ENCODE measurements around the gene HSD11B1L.

DNA sequence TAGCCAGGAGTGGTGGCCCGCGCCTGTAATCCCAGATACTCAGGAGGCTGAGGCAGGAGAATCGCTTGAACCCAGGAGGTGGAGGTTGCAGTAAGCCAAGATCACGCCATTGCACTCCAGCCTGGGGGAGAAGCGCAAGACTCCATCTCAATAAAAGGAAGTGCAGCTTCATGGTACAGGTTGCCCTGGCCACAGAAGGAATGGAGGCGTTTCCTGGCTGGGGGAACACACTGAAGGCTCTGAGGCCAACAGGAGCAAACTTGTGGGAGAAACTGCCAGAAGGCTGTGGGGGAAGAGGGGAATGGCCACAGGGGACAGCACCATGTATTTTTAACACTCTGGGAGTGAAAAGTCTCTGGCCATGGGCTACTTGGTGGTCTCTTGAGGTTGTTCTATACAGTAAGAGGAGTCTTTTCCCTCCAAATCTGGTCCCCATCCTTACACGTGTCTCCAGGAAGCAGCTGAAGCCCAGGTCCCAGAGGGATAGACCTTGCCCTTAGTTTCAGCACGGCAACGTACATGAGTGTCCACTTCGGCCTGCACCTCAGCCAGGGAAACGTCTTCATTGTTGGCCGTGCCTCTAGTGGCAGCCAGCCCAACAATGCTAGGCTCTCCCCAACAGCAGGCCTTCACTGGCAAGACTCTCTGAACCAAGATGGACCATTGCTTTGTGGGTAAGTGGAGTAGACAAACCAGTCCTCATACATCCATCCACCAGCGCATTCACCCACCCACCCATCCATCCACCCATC lies 7.9 kb upstream of the HSD11B1L start:
- no peak for TF ChIP-seq EZH2 (IDR thresholded peaks at IDR 0.05; ENCODE audit: borderline replicate concordance, low read length)
- TF ChIP-seq, protein P1, sequence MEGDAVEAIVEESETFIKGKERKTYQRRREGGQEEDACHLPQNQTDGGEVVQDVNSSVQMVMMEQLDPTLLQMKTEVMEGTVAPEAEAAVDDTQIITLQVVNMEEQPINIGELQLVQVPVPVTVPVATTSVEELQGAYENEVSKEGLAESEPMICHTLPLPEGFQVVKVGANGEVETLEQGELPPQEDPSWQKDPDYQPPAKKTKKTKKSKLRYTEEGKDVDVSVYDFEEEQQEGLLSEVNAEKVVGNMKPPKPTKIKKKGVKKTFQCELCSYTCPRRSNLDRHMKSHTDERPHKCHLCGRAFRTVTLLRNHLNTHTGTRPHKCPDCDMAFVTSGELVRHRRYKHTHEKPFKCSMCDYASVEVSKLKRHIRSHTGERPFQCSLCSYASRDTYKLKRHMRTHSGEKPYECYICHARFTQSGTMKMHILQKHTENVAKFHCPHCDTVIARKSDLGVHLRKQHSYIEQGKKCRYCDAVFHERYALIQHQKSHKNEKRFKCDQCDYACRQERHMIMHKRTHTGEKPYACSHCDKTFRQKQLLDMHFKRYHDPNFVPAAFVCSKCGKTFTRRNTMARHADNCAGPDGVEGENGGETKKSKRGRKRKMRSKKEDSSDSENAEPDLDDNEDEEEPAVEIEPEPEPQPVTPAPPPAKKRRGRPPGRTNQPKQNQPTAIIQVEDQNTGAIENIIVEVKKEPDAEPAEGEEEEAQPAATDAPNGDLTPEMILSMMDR (conservative IDR thresholded peaks at IDR 0.05 in 1 of 2, IDR thresholded peaks at IDR 0.05 in 1 of 2; ENCODE audit: extremely low read depth in 1 of 2, insufficient read depth in 1 of 2, low read depth in 1 of 2, low read length in 2 of 2): no peak
